ENCODE data around the gene ARID1A. TPM values are rescaled to one million over a fixed set of nuclear protein-coding genes. Genes with fewer than 3 reads are reported as not detected.

Gene ARID1A
- total RNA-seq, 1 donor from 2014 or later = 85.1 TPM

- FAIRE-seq (no peak), DNase-seq (ENCODE audit: low read depth) (peak; percentile 55)
- Histone ChIP-seq H3K27me3 (ENCODE audit: insufficient read depth, low read length) (no peaks in the 10 kb centered on the region), H3K4me1 (ENCODE audit: insufficient read depth, low read length) (peaks cover 35% of the 10 kb centered on the region), H2AFZ (ENCODE audit: low read depth, low read length) (no peak overlapping the region), H3K9ac (ENCODE audit: low read length) (peak overlapping the region; percentile 10), H3K79me2 (ENCODE audit: insufficient read depth, low read length) (peaks cover 92% of the 10 kb centered on the region), H3K27ac (ENCODE audit: low read depth, low read length) (peak overlapping the region; percentile 18), H3K36me3 (ENCODE audit: insufficient read depth, low read length) (peaks cover 43% of the 10 kb centered on the region), H3K9me3 (ENCODE audit: insufficient read depth, low read depth, low read length) (no peaks in the 10 kb centered on the region), H3K4me2 (ENCODE audit: low read length) (peak overlapping the region; percentile 32), H3K4me3 (ENCODE audit: insufficient read depth, low read depth, low read length) (no peak overlapping the region), H4K20me1 (ENCODE audit: insufficient read depth, low read length) (peaks cover 98% of the 10 kb centered on the region)
- TF ChIP-seq CTCF (IDR thresholded peaks at IDR 0.05; ENCODE audit: insufficient read depth, low read depth, low read length) (no peak), EZH2 (IDR thresholded peaks at IDR 0.05; ENCODE audit: insufficient read depth, low read length) (no peak)
- Mint-ChIP-seq H3K36me3 (ENCODE audit: low read depth, unreplicated experiment) (peaks cover 30% of the 10 kb centered on the region), H3K27me3 (ENCODE audit: low read depth, unreplicated experiment) (no peaks in the 10 kb centered on the region), H3K4me1 (ENCODE audit: low read depth, unreplicated experiment) (peaks cover 64% of the 10 kb centered on the region), H3K9me3 (ENCODE audit: unreplicated experiment) (no peaks in the 10 kb centered on the region), H3K27ac (ENCODE audit: unreplicated experiment) (peak overlapping the region; percentile 88), H3K4me3 (ENCODE audit: unreplicated experiment) (no peak overlapping the region)
Observed at GRCh38 chr1:26730695-26731094, 34.9 kb downstream of the ARID1A start.

DNA sequence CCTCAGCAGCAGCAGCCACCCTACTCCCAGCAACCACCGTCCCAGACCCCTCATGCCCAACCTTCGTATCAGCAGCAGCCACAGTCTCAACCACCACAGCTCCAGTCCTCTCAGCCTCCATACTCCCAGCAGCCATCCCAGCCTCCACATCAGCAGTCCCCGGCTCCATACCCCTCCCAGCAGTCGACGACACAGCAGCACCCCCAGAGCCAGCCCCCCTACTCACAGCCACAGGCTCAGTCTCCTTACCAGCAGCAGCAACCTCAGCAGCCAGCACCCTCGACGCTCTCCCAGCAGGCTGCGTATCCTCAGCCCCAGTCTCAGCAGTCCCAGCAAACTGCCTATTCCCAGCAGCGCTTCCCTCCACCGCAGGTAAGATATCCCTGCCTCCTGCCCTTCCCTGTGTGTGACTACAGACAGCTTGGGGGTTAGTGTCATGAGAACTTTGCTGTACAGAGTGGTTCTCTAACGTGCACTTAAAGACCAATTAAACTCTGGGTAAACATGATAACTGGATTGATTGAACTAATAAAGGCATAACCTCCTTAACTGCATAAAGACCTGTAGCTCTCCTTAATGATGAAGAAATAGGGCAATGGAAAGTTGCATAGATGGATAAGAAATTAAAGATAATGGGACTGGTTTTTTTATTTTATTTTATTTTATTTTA, 35.6 kb downstream of the ARID1A start:
- Histone ChIP-seq H3K27me3 (ENCODE audit: insufficient read depth, low read length) (no peaks in the 10 kb centered on the region), H3K9me3 (ENCODE audit: insufficient read depth, low read depth, low read length) (no peaks in the 10 kb centered on the region), H2AFZ (ENCODE audit: low read depth, low read length) (no peak overlapping the region), H3K36me3 (ENCODE audit: insufficient read depth, low read length) (peaks cover 45% of the 10 kb centered on the region), H3K4me3 (ENCODE audit: insufficient read depth, low read depth, low read length) (no peak overlapping the region), H3K79me2 (ENCODE audit: insufficient read depth, low read length) (peaks cover 89% of the 10 kb centered on the region), H3K27ac (ENCODE audit: low read depth, low read length) (peak overlapping the region; percentile 18), H4K20me1 (ENCODE audit: insufficient read depth, low read length) (peaks cover 93% of the 10 kb centered on the region), H3K4me1 (ENCODE audit: insufficient read depth, low read length) (peaks cover 33% of the 10 kb centered on the region), H3K9ac (ENCODE audit: low read length) (peak overlapping the region; percentile 10), H3K4me2 (ENCODE audit: low read length) (peak overlapping the region; percentile 32)
- FAIRE-seq = no peak
- Mint-ChIP-seq H3K4me1 (ENCODE audit: low read depth, unreplicated experiment) (peaks cover 61% of the 10 kb centered on the region), H3K27me3 (ENCODE audit: low read depth, unreplicated experiment) (no peaks in the 10 kb centered on the region), H3K4me3 (ENCODE audit: unreplicated experiment) (peak overlapping the region; percentile 25), H3K27ac (ENCODE audit: unreplicated experiment) (peak overlapping the region; percentile 88), H3K36me3 (ENCODE audit: low read depth, unreplicated experiment) (peaks cover 31% of the 10 kb centered on the region), H3K9me3 (ENCODE audit: unreplicated experiment) (no peaks in the 10 kb centered on the region)
- no peak for TF ChIP-seq CTCF (IDR thresholded peaks at IDR 0.05; ENCODE audit: insufficient read depth, low read depth, low read length)
- no peak for TF ChIP-seq EZH2 (IDR thresholded peaks at IDR 0.05; ENCODE audit: insufficient read depth, low read length)
- no peak for DNase-seq (ENCODE audit: low read depth)

- H3K27ac Mint-ChIP-seq (ENCODE audit: unreplicated experiment) = peak overlapping the region; percentile 30
- H3K36me3 ChIP-seq (ENCODE audit: insufficient read depth, low read length) = peaks cover 55% of the 10 kb centered on the region
Observed at GRCh38 chr1:26733392-26733791, 37.6 kb downstream of the ARID1A start.

More at GRCh38 chr1:26733392-26733791, 37.6 kb downstream of the ARID1A start:
- H4K20me1 ChIP-seq (ENCODE audit: insufficient read depth, low read length) = peaks cover 83% of the 10 kb centered on the region
- H3K27me3 ChIP-seq (ENCODE audit: insufficient read depth, low read length) = no peaks in the 10 kb centered on the region
- TF ChIP-seq CTCF (IDR thresholded peaks at IDR 0.05; ENCODE audit: insufficient read depth, low read depth, low read length) = no peak
- TF ChIP-seq EZH2 (IDR thresholded peaks at IDR 0.05; ENCODE audit: insufficient read depth, low read length) = no peak
- no peaks in the 10 kb centered on the region for H3K9me3 Mint-ChIP-seq (ENCODE audit: unreplicated experiment)
- H3K4me2 ChIP-seq (ENCODE audit: low read length) = peak overlapping the region; percentile 31
- H2AFZ ChIP-seq (ENCODE audit: low read depth, low read length) = no peak overlapping the region
- no peaks in the 10 kb centered on the region for H3K9me3 ChIP-seq (ENCODE audit: insufficient read depth, low read depth, low read length)
- peaks cover 79% of the 10 kb centered on the region for H3K79me2 ChIP-seq (ENCODE audit: insufficient read depth, low read length)
- DNase-seq (ENCODE audit: low read depth) (no peak), FAIRE-seq (no peak)
- no peak overlapping the region for H3K4me3 Mint-ChIP-seq (ENCODE audit: unreplicated experiment)
- H3K4me3 ChIP-seq (ENCODE audit: insufficient read depth, low read depth, low read length) = no peak overlapping the region
- H3K4me1 Mint-ChIP-seq (ENCODE audit: low read depth, unreplicated experiment) = peaks cover 46% of the 10 kb centered on the region
- peaks cover 34% of the 10 kb centered on the region for H3K36me3 Mint-ChIP-seq (ENCODE audit: low read depth, unreplicated experiment)
- H3K27ac ChIP-seq (ENCODE audit: low read depth, low read length) = peak overlapping the region; percentile 33
- peak overlapping the region; percentile 11 for H3K9ac ChIP-seq (ENCODE audit: low read length)
- H3K27me3 Mint-ChIP-seq (ENCODE audit: low read depth, unreplicated experiment) = no peaks in the 10 kb centered on the region
- H3K4me1 ChIP-seq (ENCODE audit: insufficient read depth, low read length) = peaks cover 33% of the 10 kb centered on the region

All from astrocyte (in vitro differentiated cells and primary cell).